NT2/D1 (cell line): ENCODE results near the gene SLC35E4.

Experiments
- DNase-seq: peaks from one replicate; pipeline ENCODE4 v3.0.0-alpha.2; 2011; ENCODE audit warnings: low read depth, low spot score
- H3K27me3 ChIP-seq: 2 replicates; pipeline ENCODE4 v1.6.0; 2011; ENCODE audit warnings: mild to moderate bottlenecking; ENCODE audit not compliant: insufficient read length, insufficient read depth
- H3K36me3 ChIP-seq: 2 replicates; pipeline ENCODE4 v1.6.1; 2011; ENCODE audit warnings: mild to moderate bottlenecking, low read length, mixed read lengths; ENCODE audit not compliant: insufficient read depth, insufficient read length
- H3K4me1 ChIP-seq: 2 replicates; pipeline ENCODE4 v1.5.1; 2011; ENCODE audit not compliant: insufficient read depth, insufficient read length
- H3K4me3 ChIP-seq: 2 replicates; pipeline ENCODE4 v1.5.1; 2011; ENCODE audit warnings: low read depth; ENCODE audit not compliant: insufficient read length
- H3K9ac ChIP-seq: 2 replicates; pipeline ENCODE4 v1.6.0; 2011; ENCODE audit warnings: low read depth; ENCODE audit not compliant: insufficient read length
- H3K9me3 ChIP-seq: 2 replicates; pipeline ENCODE4 v1.5.1; 2011; ENCODE audit warnings: mild to moderate bottlenecking, low read length; ENCODE audit not compliant: insufficient read depth
- SUZ12 ChIP-seq: IDR thresholded peaks from 2 replicates; pipeline ENCODE4 v1.6.1; 2011; ENCODE audit not compliant: insufficient read length, insufficient read depth; ENCODE audit errors: extremely low read depth
- YY1 ChIP-seq: IDR thresholded peaks from 2 replicates; pipeline ENCODE4 v1.6.1; 2011; ENCODE audit not compliant: insufficient read length, insufficient read depth
- ZNF274 ChIP-seq: IDR thresholded peaks from 2 replicates; pipeline ENCODE4 v1.6.1; 2011; ENCODE audit warnings: mild to moderate bottlenecking, low read depth, low read length

SLC35E4 gene

GRCh38 chr22:30643055-30643875 is 7.7 kb downstream of the SLC35E4 start:
- Histone ChIP-seq H3K4me3 (no peak overlapping the region), H3K27me3 (no peaks in the 10 kb centered on the region), H3K9me3 (no peaks in the 10 kb centered on the region), H3K9ac (no peak overlapping the region), H3K4me1 (peaks cover 7% of the 10 kb centered on the region), H3K36me3 (no peaks in the 10 kb centered on the region)
- TF ChIP-seq SUZ12 (no peak), ZNF274 (no peak), YY1 (no peak)
- no peak for DNase-seq

DNA sequence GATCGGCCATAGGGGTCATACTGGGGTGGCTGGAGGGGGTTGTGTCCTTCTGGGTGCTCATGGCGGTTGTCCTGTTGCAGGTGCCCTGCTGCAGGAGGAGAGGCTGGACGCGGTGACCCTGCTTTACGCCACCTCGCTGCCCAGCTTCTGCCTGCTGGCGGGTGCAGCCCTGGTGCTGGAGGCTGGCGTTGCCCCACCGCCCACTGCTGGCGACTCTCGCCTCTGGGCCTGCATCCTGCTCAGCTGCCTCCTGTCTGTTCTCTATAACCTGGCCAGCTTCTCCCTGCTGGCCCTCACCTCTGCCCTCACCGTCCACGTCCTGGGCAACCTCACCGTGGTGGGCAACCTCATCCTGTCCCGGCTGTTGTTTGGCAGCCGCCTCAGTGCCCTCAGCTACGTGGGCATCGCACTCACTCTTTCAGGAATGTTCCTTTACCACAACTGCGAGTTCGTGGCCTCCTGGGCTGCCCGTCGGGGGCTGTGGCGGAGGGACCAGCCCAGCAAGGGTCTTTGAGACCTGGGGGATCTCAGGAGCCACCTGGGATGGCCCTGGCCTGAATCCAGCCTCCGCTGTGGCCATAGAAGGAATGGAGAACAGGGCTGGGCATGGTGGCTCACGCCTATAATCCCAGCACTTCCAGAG is 11.1 kb downstream of the SLC35E4 start:
- Histone ChIP-seq H3K4me3 (no peak overlapping the region), H3K36me3 (no peaks in the 10 kb centered on the region), H3K9ac (no peak overlapping the region), H3K27me3 (no peaks in the 10 kb centered on the region), H3K4me1 (peaks cover 5% of the 10 kb centered on the region), H3K9me3 (no peaks in the 10 kb centered on the region)
- no peak for DNase-seq
- TF ChIP-seq SUZ12, result no peak
- TF ChIP-seq YY1, result no peak
- no peak for TF ChIP-seq ZNF274

DNA sequence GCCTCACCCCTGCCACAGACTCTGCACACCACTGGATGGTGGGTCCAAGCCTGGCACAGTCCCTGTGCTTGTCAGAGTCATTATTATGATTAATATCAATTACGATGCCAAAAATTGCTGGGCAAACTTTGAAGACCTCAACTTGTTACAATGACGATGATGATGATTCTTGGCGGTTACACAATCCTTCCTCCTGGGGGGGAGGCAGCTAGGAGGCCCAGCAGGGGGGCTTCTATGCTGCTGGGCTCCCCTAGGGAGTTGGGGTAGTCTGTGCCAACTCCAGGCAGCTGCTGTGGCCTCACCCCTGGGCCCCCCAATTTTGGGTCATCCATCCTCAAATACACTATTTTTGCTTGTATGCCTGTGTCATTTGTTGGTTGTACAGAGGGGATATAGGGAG is 12.0 kb downstream of the SLC35E4 start:
- H3K9me3 ChIP-seq, result no peaks in the 10 kb centered on the region
- no peak for DNase-seq
- H3K36me3 ChIP-seq, result no peaks in the 10 kb centered on the region
- no peak overlapping the region for H3K9ac ChIP-seq
- TF ChIP-seq YY1 (no peak), SUZ12 (no peak), ZNF274 (no peak)
- H3K27me3 ChIP-seq, result no peaks in the 10 kb centered on the region
- peaks cover 5% of the 10 kb centered on the region for H3K4me1 ChIP-seq
- H3K4me3 ChIP-seq, result no peak overlapping the region

DNA sequence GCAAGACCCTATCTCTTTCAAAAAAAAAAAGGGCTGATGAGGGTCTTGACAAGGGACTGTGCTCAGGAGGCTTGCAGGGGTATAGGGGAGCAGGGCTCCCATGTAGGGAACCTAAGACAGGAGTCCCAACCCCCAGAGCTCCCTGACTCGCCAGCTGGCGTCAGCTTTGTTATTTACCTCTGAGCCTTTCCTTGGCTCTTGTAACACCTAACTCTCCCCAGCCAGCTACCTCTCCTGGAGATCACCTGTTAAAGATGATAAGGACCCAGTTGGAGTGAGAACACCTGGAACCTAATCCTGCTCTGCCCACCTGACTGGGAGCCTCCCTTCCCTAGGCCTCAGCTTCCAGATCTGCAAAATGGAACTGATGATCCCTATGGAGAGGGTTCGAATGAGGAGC is 13.2 kb downstream of the SLC35E4 start:
- TF ChIP-seq SUZ12 (no peak), YY1 (no peak), ZNF274 (no peak)
- H3K4me3 ChIP-seq, result no peak overlapping the region
- H3K36me3 ChIP-seq, result no peaks in the 10 kb centered on the region
- H3K9ac ChIP-seq, result no peak overlapping the region
- no peaks in the 10 kb centered on the region for H3K27me3 ChIP-seq
- no peaks in the 10 kb centered on the region for H3K9me3 ChIP-seq
- peaks cover 5% of the 10 kb centered on the region for H3K4me1 ChIP-seq
- no peak for DNase-seq

DNA sequence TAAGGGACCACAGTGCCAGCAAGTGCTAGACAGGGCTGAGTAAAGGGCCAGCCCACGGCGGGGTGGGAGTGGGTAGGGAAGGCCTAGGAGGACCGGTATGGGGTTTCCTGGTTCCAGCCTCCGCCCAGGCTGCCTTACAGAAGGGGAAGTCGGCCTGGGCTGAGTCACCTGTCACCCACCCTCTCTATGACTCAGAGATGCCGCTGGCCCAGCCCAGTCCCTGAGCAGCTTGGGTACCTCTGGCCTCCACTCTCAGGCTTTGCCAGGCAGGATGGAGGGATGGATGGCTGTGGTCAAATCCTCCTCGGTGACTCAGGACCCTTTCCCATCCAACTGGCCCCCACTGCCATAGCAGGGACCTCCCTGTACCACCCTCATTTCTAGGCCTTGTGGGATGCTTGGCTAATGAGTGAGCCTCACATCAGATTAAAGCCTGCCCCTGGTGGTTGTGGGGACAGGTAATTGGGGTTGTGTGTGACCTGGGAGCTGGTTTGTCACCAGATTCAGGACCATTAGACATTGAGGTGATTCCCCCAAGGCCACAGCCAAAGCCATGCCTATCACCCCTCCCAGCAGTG is 13.9 kb downstream of the SLC35E4 start:
- no peak for DNase-seq
- Histone ChIP-seq H3K9me3 (no peaks in the 10 kb centered on the region), H3K4me1 (peaks cover 5% of the 10 kb centered on the region), H3K9ac (no peak overlapping the region), H3K27me3 (no peaks in the 10 kb centered on the region), H3K4me3 (no peak overlapping the region), H3K36me3 (no peaks in the 10 kb centered on the region)
- TF ChIP-seq ZNF274 (no peak), SUZ12 (no peak), YY1 (no peak)

DNA sequence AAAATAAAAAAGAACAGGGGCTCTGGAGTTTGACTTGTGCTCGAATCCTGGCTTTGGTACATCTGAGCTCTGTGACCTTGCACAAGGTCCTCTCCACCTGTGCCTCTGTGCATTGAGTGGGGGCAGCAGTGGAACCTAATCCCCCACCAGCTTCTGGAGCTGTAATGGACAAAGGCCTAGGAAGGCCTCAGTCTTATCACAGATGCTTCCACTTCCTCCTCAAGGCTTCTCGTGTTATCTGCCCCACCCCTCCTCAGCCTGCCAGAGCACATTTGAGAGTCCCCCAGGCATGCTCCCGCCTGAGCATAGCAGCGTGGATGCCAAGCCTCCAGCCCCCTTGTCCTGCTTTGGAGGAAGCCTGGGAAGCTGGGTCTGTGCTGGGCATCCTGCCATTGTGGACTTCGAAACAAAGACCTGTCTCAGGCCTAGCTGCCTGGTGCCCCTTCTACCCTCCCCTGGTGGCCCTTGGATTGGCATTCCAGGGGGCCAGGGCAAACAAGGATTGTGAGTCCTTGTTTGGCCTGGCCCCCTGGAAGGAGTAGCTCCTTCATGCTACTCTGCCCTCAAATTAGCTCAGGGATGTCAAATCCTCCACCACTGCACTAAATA is 15.0 kb downstream of the SLC35E4 start:
- Histone ChIP-seq H3K4me1 (peaks cover 5% of the 10 kb centered on the region), H3K27me3 (no peaks in the 10 kb centered on the region), H3K9ac (no peak overlapping the region), H3K4me3 (no peak overlapping the region), H3K36me3 (no peaks in the 10 kb centered on the region), H3K9me3 (peaks cover 3% of the 10 kb centered on the region; the same call in 1 of the 2 replicates)
- no peak for TF ChIP-seq ZNF274
- TF ChIP-seq SUZ12, result no peak
- TF ChIP-seq YY1, result no peak
- DNase-seq, result no peak

DNA sequence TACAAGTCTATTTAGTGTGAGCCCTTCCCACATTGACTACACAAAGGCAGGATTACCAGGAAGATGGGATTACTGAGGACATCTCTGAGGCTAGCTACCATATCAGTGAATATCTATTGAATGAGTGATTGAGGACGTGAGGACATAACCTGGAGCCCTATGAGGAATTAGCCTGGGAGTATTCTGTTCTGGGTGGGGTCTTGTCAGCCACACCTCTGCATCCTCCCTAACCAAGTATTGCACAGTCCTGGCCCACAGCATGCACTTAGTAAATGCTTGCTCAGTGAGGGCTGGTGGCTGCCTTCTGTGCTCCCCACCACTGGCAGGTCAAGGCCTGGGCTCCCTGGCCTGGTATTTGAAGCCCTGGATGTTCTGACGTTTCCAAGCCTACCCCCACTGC is 17.3 kb downstream of the SLC35E4 start:
- no peaks in the 10 kb centered on the region for H3K36me3 ChIP-seq
- DNase-seq, result no peak
- TF ChIP-seq ZNF274 (no peak), SUZ12 (no peak), YY1 (no peak)
- no peaks in the 10 kb centered on the region for H3K27me3 ChIP-seq
- peaks cover 3% of the 10 kb centered on the region; the same call in 1 of the 2 replicates for H3K9me3 ChIP-seq
- H3K4me1 ChIP-seq, result peaks cover 3% of the 10 kb centered on the region
- no peak overlapping the region for H3K9ac ChIP-seq
- H3K4me3 ChIP-seq, result no peak overlapping the region
